Hepatocyte (in vitro differentiated cells): Measurements from ENCODE around the gene ALOX12B.

ENCODE experiments used
- EZH2 ChIP-seq: fragments of 200-600 bp; sonication (generic); IDR thresholded peaks from 2 replicates; pipeline ENCODE4 v1.6.1; 2016; ENCODE audit warnings: antibody characterized with exemption, mild to moderate bottlenecking, borderline replicate concordance
- TF ChIP-seq, protein P1 (sequence below): fragments of 200-600 bp; sonication (generic); IDR thresholded peaks from 2 replicates; pipeline ENCODE4 v1.5.1; 2016; ENCODE audit warnings: antibody characterized with exemption, mild to moderate bottlenecking; ENCODE audit not compliant: poor library complexity

- no peak for TF ChIP-seq EZH2
- TF ChIP-seq, protein P1, sequence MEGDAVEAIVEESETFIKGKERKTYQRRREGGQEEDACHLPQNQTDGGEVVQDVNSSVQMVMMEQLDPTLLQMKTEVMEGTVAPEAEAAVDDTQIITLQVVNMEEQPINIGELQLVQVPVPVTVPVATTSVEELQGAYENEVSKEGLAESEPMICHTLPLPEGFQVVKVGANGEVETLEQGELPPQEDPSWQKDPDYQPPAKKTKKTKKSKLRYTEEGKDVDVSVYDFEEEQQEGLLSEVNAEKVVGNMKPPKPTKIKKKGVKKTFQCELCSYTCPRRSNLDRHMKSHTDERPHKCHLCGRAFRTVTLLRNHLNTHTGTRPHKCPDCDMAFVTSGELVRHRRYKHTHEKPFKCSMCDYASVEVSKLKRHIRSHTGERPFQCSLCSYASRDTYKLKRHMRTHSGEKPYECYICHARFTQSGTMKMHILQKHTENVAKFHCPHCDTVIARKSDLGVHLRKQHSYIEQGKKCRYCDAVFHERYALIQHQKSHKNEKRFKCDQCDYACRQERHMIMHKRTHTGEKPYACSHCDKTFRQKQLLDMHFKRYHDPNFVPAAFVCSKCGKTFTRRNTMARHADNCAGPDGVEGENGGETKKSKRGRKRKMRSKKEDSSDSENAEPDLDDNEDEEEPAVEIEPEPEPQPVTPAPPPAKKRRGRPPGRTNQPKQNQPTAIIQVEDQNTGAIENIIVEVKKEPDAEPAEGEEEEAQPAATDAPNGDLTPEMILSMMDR = no peak
These were observed 35.0 kb upstream of the ALOX12B start for GRCh38 chr17:8122422-8122923.
